GM18508 (cell line): ENCODE data around the gene CTDSP2.
"Not testable (repeated sequence)": the region's sequence is repeated elsewhere in the genome, so short reads cannot be mapped to it uniquely, and the experiment has no call there.

Experiments
- ATAC-seq: cut with Tn5 transposase; IDR thresholded peaks from one replicate; pipeline ENCODE4 v1.9.1; 2021; ENCODE audit warnings: moderate number of reproducible peaks; ENCODE audit not compliant: insufficient read depth, unreplicated experiment

Gene CTDSP2

DNA sequence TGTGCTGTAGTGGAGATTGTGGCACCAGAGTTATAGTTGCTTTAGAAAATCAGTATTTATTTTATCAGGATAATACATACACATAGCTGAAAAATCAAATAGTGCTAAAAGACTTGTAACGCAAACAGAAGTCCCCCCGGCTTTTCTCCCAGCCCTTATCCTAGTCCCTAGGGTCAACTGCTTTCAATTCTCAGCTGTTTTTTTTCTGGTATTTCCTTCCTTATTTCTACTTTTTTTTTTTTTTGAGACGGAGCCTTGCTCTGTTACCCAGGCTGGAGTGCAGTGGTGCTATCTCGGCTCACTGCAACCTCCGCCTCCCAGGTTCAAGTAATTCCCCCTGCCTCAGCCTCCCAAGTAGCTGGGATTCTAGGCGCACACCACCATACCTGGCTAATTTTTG is 8.4 kb upstream of the CTDSP2 start:
- ATAC-seq: no peak

DNA sequence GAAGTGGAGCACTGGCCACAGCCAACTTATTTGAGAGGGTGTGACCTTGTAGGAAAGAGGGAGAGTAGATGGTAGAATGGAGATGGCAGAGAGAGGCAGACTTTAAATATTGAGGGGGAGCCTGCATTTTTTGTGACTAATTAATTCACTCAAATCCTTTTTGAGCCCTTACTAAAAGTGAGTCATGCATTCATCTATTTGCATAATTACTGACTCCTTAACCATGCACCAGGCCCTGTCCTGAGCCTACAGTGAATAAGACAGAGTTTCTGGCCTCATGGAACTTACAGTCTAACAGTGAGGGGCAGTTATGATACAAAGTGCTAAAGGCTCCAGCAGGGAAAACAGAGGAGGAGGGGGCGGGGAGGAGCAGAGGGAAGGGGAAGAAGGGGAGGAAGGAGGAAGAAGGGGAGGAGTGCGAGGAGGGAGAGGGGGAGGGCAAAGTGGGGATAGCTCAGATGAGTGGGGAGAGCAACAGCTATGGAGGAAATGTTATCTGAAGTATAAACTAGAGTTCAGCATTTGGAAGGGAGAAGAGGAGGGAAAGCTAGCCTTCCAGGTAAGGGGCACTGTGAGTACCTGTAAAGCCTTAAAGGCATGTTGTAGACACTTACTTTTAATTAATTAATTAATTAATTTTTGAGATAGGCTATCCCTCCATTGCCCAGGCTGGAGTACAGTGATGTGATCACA is 7.5 kb upstream of the CTDSP2 start:
- ATAC-seq: no peak

DNA sequence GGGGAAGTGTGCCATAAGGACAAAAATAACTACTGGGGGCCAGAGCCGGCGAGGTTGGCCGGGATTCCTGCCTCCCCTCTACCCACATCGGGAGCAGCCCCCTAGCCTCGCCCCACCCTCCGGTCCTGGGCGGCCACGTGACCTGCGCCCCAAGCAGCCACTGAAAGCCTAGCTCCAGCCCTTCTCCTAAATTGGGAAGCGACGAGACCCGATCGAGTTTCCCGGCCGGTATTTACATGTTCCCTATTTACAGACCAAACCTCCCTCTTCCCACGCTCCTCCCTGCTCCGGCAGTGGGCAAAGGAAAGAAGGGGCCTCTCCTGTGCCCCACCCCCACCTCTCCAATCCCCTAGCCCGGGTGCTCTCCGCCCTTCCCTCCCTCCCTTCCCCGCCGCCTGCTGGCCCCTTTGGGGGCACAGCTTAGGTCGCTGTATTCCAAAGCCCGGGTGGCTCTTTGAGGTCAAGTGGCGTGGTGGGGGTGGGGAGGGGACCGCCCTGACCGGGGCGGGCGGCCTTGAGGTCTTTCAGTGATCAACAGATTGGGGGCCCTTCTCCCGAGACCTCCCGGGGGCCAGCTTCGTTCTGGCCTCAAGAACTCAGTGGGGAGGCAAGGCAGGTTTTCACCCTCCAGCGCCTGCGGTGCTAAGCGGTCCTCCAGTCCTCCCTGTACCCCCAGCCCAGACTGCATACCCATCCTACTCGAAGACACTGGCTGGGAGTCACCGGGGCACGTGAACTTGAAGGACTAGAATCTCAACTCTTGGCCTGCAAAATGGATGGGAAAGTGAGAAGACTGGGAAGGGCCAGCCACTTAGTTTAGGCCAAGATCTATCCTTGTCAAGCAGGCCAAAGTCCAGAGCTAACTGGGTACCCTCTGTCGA is 6.3 kb upstream of the CTDSP2 start:
- ATAC-seq: no peak

DNA sequence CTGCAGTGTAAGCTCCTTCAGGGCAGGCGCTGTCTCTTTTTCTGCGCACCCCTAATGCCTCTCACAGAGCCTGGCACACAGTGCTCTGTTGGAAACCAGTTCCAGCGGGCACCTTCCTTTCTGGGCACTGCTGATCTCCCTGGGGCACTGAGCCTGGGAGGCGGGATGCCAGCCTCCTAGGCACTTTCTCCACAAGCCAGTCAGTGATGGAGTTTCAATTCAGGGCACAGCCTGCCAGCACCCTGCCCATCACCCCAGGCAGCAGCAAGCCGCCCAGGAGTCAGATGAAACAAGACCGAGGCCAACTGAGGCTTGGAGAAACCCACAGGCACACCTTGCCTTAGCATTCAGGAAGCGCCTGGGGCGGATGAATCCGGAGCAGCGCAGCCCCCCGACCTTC is 5.7 kb upstream of the CTDSP2 start:
- ATAC-seq: no peak

DNA sequence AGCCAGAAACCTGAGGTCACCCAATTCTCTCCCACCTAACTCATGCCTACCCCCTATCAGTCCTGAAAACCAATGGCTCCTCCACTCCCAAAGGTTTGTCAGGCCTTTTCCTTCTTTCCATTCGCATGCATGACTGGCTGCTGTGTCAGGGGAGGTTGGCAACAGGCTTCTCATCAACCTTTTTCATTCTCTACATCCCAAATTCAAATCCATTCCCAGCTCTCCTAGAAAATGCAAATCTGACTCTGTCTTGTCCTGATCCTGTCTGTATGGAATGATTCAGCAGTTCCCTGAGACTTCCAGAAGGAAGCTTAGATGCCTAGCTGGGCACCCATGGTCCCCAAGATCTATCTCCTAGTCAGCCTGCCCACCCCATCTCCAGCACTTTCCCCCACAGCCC is 5.0 kb upstream of the CTDSP2 start:
- ATAC-seq: no peak

DNA sequence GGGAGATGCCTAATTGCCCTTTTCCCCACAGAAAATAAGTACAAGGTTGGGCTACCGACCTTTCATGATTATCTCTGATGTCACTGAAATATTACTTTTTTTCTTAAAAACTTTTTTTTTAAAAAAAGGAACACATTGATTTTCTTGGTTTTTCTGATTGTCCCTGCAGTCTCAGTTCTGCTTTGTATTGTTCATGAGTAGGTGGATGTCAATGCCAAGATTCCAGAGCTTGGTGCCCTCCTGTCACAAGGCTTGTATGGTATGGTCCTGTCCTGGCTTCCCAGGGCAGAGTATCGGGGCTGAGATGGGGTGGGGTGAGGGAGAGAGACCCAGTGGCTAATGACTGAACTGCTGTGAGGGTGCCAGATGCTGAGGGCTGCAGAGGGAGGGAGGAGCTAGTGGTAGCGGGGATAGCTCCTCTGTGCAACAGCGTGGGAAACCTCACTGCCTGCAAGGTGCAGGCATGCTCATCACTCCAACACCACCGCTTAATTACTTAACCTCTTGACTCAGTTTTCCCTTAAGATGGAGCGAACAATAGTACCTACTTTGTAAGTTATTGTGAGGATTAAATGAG is 4.4 kb upstream of the CTDSP2 start:
- ATAC-seq: no peak

DNA sequence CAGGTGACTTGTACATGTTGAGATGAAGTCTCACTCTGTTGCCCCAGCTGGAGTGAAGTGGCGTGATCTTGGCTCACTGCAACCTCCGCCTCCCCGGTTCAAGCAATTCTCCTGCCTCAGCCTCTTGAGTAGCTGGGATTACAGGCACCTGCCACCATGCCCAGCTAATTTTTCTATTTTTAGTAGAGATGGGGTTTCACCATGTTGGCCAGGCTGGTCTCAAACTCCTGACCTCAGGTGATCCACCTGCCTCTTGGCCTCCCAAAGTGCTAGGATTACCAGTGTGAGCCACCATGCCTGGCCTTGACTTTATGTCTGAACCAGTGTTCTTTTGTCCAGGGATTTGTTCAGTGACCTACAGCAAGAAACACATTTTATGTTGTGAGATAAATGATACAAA is 2.9 kb upstream of the CTDSP2 start:
- ATAC-seq: not testable (repeated sequence)

DNA sequence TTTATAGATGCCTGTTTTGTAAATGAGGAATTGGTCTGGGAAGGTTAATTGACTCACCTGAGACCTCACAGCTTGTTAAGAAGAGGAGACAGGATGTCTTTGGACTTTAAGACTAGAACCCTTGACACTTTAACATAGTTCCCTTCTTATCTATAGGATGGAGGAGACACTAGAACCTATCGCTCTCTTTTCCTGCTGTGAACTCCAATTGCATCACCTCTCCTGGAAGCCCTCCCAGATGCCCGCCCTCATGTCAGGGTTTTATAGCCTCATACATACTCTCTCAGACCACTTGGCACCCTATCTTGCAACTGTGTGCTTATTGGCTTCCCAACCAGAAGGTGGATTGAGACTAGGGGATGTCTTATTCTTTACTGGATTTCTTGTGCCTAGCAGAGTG is 2.5 kb upstream of the CTDSP2 start:
- ATAC-seq: no peak

DNA sequence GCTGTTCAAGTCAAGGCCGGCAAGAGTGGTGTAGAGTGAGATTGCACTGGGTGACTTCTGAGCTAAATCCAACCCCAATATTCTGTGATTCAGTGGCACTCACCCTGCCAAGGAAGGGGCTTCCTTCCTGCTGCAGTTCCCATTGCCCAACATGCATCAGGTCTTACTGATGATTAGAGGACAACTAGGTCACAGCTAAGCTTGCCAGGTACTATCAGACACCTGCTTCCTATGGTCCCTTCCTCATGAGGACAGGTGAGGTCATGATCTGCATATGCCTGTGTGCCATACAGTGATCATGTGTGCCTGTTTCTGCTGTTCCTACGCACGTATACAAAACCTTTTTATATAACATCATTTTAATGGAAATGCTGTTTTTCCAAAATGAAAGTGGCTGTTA is 1.7 kb upstream of the CTDSP2 start:
- ATAC-seq: no peak

DNA sequence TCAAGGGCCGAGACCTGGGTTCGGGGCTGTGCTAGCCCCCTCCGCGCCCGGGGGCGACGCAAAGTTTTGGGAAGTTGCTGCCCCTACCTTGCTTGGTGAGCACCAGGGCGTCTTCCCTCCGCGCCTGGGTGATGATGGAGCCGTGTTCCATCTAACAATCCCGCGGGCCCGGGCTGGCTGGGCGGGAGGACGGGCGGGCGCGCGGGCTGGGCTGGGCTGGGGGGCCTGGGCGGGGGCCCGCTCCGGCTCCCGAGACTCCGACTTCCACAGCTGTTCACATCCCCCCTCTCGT is 298 bp downstream of the CTDSP2 start:
- ATAC-seq: no peak

DNA sequence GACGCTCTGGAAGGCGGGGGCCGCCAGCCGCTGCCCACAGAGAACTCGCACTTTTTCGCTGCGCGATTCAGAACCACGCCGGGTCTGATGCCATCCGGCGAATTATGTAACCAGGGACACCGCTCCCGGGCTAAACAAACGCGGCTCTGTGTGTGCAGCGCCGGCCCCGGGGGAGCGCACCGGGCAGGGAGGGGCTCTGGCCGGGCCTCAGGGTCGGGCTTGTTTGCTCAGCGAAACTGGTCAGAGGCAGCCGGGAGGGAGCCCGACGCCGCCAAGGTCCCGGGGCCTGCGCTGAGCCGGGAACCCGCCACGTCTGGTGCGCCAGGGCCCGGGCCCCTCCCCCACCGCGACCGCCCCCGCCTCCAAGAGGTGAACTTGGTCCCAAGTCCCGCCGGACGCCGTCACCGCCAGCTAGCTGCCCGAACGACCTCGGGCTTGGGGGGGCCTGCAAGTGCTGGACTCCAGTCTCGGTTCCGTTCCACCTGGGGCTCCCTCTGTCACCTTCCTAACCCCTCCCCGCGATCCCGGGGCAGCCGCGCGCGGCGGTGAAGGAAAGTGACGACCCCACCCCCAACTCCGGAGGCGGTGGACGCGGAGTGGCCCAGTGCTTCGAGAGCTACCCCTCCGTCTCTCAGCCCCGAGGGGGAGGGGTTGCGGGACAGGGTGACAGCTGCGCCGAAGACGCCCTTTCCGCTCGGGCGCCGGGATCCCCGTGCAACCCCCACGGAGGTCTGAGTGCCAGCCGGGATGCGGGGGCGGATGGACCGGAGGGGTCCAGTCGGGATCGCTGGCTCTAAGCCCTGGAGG is 848 bp downstream of the CTDSP2 start:
- no peak for ATAC-seq

DNA sequence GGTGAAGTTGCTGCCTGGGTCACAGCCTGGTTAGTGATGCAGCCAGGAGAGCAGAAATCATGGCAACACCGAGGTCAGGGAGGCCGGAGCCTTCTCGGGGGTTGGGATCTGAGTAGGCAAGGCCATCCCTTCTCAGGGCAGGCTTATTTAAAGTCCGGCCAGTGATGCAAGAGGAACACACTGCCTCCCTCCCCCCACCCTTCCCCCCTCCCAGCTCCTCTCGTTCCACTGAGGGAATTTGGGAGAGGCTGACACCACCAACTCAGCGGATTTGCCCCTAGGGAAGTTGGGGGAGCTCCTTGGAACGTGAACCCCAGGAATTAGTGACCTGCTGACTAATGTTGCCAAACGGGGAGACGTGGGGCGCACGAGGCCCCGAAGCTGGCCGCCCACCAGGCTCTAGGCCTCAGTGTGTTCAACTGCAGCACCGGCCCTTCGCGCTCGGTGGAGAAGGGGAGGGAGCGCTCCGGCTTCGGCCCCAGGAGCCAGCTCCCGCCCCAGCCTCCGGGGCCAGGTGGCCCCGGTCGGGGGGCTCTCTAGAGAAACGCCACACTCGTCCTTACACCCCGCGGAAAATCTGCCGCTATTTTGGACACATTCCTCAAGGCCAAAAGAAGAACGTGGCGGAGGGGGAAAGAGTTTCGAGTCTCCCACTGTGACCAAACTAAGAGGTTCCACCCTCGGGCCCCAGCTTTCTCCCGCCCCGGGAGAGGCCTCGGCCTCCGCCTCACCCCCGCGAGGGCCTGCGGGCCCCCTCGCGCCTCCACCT is 1.6 kb downstream of the CTDSP2 start:
- ATAC-seq: no peak

DNA sequence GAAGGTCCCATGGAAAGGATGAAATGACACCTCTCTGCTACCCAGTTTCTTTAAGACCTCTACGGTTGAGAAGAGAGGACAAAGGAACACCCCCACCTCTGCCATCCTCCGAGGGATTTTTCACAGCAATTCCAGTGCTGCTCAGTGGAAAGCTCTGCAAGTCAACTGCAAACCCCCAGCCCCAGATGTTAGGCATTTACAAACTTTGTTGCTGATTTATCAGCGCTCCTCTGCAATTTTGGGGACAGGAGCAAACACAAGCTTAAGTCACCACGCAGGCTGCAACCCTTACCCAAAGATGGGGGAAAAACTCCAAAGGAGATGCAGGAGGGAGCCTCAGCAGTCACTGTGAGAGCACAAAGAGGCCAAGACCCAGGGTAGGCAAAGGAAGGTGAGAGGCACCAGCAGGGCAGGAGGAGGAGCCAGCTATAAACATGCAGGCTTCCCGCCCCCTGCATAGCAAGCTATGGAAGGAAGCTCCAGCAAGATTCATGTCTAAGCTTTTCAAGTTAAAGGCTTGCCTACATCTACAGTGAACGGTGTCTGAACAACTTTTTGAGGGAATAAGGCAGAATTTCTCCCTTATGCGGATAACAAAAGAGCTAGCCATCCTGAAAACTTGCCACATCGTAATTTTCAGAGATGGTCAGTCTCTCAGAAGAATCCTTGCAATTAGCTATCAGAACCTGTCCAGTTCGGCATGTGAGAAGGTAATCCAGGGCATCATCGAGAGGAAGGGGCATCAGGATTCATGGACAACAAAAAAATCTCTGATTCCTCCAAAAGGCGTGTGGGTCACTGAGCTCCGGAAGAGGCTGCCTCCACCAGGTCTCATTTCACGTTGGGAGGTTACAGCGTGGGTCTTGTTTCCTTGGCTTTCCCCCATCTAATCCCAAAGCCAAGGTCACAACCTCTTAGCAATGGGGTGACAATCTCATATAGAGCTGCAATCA is 3.9 kb downstream of the CTDSP2 start:
- ATAC-seq: no peak

DNA sequence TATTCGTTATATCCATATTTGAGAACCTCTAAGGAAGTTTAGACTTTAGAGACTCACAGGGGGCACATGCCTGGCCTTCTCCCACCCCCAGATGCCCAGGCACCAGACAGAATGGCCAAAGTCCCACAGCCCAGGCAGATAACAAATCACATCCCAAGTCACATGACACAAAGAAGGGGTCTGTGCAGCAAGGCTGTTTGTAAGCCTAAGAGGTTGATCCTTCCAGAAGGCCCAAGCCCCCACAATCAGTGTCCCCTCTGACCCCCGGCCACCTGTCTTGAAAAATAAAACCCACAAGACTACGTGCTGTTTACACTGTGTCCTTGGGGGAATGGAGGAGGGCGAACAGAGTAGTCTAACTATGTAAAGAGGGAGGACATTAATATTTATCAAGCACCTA is 5.1 kb downstream of the CTDSP2 start:
- no peak for ATAC-seq

DNA sequence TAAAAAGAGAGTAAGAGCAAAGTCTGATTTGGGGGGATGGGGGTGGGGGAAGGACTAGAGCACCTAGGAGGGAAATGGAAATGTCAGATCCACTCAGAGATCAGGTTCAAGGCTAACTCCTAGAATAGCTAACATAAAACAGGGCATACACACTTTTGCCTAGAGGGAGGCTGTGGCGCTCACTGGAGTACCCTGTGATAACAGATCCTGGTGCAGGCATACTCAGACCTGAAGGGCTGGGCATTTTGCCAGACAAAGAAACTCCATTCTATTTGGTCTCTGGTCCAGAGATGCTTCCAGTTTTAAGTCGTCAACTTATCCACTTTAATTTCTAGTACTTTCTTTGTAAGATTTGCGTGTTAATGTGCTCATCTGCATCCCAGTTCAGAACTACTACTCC is 5.8 kb downstream of the CTDSP2 start:
- ATAC-seq: no peak

DNA sequence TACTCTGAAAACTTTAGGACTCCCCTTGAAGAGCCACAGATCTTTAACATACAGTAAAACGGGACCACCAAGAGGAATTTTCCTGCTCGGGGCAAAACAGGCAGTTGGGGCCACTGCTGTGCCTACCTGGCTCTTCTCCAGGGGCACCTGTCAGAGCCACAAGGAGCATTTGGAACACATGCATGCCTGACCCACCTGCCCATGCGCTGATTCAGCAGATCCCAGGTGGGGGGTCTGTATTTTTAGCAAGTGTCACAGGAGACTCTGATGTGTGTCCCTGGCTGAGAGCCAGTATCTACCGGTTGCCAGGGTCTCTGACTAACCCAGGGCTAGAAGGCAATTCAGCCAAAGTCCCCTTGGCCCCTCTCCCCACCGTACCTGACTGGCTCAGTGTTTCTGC is 6.5 kb downstream of the CTDSP2 start:
- no peak for ATAC-seq

DNA sequence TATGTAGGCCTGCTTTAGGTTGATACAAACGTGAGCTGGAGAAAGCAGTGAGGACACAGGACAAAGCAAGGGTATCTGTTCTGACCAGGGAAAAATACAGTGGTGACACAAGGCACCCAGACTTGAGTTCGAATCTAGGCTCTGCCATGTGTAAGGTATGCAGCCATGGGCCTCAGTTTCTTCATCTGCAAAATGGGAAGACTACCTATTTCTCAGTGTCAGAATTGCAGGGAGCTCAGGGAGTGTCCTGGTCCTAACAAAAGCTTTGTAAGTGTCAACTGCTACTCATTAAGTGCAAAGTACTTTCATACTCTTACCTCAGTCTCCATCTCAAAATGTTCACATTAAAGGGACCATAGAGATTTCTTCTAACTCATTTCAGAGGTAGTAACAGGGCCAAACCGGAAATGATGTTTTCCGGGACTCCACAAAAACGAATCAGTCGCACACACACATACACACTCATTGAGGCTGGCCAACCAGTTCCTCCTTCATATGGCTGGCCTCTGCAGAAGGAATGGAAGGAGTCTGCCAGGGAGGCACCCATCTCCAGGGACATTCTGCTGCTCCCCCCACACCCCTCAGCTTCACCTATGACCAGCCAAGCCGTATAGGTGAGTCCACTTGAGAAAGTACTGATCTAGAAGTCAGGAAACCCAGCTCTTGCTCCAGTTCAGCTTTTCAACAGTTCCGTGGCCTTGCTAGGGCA is 7.8 kb downstream of the CTDSP2 start:
- no peak for ATAC-seq

DNA sequence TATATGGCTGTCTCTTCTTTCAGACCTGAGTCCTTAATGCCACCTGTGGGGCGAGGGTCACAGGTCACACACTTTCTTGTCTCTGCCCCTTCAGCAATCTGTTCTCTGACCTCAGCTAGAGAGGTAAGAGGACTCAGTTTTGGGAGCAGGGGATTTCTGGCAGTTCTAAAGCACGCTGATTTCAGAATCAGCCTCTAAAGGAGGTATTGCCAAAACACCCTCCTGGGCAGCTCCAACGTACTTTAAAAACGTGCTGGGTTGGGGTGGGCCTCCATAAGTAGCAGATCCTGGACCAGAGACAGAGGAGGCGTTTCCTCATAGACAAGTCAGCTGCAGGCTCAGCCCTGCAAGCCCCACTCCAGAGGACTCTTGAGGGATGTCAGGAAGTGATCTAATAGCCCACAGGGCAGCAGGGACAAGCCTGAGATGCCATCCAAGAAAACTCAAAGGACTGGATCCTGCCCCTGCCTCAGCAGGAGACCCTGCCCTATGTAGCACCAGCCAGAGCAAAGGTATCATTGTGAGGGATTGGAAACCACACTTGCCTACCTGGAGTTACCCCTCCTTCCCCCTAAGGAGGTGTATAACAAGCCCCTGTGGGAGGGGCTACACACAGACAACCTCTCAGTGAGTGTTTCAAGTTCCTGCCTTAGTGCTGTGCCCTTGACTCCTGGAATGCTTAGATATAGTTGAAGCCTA is 8.5 kb downstream of the CTDSP2 start:
- no peak for ATAC-seq
